Stimulated activated CD4-positive, alpha-beta T cell treated with anti-CD3 and anti-CD28 coated beads, Interleukin-4, amount 100 ng/mL, for 48 hours (primary cell): ENCODE measurements around the gene VWA8.
"Not testable (repeated sequence)": the region's sequence is repeated elsewhere in the genome, so short reads cannot be mapped to it uniquely, and the experiment has no call there.

ENCODE experiments used
- DNase-seq, 2 donors: peaks; one replicate each; pipeline ENCODE4 v3.0.0-alpha.2; 2020; ENCODE audit warnings: low read depth in 2 of 2

Gene VWA8

DNA sequence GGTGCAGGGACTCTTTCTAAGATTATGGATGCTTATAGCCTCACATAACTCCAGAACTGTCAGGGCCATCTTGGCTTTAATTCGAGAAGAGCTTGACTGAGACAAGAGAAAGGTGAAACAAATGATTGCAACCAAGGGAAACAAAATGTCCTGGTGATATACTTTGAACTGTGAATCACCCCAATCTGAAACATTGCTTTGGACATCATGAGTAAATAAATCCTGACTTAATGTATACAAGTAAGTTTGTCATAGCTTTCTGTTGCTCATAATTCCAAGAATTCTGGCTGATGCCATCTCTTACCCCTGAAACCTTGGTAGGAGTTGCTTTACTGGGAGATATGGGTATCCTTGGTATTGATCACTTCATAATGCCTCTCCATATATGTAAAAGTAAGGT, 5.8 kb upstream of the VWA8 start:
- no peak for DNase-seq

DNA sequence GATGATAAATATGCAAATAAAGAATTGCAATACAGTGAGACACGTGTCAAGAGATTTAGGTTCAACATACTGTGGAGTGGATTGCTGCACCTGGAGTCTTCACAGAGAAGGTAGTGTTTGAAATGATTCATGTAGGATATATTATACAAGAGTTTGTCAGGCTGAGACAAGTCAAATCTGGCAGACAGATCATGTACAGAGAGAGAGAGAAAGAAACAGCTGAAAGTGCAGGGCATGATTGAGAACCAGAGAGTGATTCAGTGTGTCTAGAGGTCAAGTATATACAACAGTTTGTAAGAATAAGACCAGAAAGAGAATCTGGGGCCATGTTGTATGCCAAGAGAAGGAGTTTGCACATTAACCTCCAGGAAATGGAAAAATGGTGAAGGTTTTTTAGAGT, 2.1 kb upstream of the VWA8 start:
- no peak for DNase-seq

GRCh38 chr13:41961466-41961760, 504 bp upstream of the VWA8 start:
- no peak for DNase-seq

GRCh38 chr13:41960211-41960636, 685 bp downstream of the VWA8 start:
- no peak for DNase-seq

- DNase-seq = no peak
These were observed 4.6 kb downstream of the VWA8 start for GRCh38 chr13:41956272-41956671.

DNA sequence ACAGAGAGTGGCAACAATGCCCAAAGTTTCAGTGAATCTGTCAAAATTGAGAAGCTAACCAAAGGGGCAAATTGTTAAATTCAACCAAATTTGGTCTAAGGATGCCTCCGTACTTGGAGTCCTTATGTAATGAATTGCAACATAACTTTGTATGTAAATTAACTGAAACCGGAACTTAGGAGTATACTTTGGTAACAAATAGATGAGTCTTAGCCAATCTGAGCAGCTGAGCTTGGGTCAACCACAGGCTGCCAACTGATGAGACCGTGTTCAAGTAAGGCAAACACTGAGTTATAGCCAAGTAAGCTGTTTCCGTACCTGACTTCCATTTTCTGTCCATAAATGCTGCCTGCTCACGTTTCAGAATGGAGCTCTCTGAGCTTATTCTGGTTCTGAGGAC, 5.3 kb downstream of the VWA8 start:
- DNase-seq = no peak

DNA sequence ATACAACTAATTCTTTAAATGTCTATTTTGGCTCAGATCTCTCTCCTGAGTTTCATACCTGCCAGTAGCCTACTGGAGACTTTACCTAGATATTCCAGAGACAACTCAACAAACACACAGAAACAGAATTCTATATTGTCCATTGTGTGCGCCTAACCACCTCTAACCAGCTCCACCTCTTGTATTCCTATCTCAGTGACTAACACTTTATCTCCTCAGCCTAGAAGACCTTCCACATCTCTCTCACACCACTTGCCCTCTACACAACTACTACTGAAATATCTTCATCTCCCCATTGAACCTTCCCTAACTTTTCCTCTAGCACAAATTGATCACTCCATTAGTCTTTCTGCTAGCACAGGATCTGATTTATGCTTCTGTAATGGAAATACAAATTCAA, 6.7 kb downstream of the VWA8 start:
- no peak for DNase-seq

DNA sequence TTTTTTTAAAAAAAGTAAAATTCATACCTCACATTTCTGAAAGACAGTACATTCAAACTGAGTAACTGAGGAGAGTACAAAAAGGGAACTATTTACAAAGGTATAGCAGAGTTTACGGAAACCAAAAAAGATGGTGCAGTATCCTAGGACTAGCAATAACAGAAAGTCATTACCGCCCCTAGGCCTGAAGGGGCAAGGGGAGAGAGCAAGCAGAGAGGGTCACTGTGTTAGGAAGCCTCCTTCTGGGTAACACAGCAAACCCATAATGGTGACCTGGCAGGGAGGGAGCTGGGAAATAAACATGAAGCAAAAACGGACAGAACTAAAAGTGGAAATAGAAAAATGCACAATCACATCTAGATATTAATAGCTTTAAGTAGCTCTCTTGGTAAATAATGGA, 8.2 kb downstream of the VWA8 start:
- no peak for DNase-seq

- not testable (repeated sequence) for DNase-seq
These were observed 11.8 kb downstream of the VWA8 start for GRCh38 chr13:41949104-41949503.

DNA sequence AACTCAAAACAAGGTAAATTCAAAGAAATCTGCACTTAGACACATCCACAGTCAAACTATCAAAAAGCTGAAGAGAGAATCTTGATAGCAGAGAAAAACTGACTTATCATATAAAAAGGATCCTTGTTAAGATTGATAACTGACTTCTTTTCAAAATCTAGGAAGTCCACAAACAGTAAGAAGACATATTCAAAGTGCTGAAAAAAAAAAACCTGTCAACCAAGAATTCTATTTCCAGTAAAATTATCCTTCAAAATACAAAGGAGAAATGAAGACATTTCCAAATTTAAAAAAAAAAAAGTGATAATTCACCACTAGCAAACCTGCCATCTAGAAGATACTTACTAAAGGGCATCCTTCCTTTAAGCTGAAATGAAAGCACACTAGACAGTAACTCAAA, 15.0 kb downstream of the VWA8 start:
- no peak for DNase-seq

DNA sequence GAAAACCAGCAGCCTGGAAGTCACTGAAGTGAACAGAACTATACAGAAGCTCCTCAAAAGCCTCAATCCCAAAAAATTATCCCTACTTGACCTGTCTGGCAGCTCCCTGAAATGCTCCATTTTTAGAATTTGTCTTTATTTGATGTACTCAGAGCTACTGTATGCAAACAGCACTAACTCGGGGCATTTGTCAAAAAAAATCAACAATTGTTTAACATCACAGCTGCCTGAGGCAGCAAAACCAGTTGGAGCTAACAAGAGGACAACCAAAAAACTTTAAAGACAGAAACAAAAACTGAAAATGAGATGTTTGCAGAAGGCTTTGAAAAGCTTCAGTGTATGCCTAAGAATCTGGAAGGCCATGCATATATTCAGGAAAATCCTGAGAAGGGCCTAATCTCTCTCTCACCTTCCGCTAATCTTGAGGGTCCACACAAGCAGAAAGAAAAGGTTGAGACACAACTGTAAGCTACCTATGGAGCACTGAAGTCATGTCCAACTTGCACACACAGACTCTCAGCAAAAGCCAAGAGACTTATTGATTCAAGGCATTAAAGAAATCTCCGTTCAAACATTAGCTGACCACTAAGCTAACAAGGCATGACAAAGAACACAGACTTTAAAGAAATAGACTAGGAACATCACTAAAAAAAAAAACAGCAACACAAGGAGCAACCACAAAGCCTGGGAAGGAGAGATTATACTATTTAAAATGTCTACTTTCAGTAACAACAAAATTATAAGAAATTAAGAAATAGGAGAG, 16.1 kb downstream of the VWA8 start:
- DNase-seq = no peak

DNA sequence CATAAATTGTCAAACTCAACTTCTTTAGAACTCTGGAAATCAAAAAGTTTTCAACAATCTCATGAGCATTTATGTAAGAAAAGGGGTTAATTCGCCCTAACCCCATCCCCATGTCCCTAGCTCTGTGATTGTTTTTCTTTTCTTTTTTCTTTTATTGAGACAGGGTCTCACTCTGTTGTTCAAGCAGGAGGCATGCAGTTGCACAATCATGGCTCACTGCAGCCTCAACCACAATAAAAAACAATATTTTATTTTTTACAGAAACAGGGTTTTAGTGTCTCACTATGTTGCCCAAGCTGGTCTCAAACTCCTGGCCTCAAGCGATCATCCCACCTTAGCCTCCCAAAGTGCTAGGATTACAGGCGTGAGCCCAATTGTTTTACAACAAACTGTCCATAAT, 16.7 kb downstream of the VWA8 start:
- no peak for DNase-seq

- no peak for DNase-seq
These were observed 18.3 kb downstream of the VWA8 start for GRCh38 chr13:41942462-41943094.

GRCh38 chr13:41941174-41941573, 19.7 kb downstream of the VWA8 start:
- no peak for DNase-seq

DNA sequence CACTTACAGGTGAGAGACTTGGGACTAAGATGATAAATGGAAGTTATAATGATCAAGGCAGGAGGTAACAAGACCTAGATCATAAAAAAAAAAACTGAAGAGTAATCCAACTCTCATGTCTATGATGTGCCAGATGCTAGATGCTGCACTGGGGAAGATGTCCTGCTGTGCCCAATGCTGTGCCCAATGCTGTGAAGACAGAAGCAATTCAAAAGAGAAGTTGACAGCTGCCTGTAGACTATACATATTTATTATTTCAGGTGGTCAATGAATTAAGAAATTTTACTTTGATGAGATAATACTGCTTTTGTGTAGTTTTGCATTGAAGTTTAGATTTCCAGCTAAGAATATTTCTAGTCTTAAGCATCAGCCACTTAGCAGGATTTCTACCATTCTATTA, 21.5 kb downstream of the VWA8 start:
- no peak for DNase-seq

DNA sequence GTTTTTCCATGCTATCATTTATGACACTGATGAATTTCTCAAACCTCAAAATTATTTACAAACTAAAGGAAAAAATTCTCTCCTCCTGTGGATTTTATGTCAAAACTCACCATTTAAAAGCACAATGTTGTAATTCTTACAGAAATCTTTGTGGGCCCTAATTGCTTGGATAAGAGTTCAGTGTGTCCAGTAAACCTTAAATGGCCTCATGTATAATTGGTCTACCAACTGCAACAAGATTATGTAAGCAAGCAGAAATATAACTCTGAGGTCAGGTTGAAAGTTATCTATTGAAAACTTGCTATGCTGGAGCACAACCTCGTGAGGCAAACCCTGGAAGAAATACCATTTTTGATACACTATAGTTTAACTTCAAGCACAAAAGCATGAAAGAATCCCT, 22.0 kb downstream of the VWA8 start:
- DNase-seq = no peak

GRCh38 chr13:41937388-41937787, 23.5 kb downstream of the VWA8 start:
- DNase-seq = no peak

DNA sequence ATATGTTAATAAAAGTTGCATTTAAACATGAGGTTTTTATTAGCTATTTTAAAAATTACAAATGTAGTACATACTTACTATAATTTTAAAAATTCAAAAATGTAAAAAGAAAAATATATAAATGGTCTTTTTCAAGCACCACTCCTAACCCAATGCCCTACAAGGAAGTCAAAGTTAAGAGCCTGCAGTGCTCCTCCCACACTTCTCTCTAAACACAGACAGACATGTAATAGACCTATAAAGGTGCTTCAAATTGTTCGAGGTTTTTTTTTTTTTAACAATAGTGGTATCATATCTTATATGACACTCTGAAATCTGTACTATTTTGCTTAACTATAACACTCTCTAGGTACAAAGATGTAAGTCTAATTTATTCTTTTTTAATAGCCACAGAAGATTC, 25.4 kb downstream of the VWA8 start:
- no peak for DNase-seq

GRCh38 chr13:41934994-41935393, 25.9 kb downstream of the VWA8 start:
- no peak for DNase-seq

GRCh38 chr13:41934120-41934519, 26.8 kb downstream of the VWA8 start:
- DNase-seq = no peak

- no peak for DNase-seq
These were observed 29.6 kb downstream of the VWA8 start for GRCh38 chr13:41931337-41931736.

DNA sequence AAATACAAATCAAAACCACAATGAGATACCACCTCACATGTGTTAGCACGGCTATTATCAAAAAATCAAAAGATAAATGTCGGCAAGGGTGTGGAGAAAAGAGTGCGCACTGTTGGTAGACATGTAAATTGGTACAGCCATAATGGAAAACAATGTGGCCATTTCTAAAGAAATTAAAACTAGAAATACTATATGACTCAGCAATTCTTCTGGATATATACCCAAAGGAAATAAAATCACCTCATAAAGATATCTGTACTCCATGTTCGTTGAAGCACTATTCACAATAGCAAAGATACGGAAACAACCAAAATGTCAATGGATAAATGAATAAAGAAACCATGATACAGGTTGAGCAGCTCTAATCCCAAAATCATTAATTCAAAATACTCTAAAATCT, 30.8 kb downstream of the VWA8 start:
- DNase-seq = no peak

DNA sequence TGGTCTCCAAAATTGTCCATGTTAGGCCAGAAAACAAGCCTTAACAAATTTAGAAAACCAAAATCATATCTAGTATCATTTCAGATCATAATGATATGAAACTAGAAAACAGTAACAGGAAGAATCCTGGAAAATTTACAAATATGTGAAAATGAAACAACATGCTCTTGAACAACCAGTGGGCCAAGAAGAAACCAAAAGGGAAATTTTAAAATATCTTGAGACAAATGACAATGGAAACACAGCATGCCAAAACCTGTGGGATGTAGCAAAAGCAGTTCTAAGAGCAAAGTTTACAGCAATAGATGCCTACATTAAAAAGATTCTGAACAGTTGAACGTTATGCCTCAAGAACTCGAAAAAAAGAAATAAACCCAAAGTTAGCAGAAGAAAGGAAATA, 32.6 kb downstream of the VWA8 start:
- DNase-seq = no peak

DNA sequence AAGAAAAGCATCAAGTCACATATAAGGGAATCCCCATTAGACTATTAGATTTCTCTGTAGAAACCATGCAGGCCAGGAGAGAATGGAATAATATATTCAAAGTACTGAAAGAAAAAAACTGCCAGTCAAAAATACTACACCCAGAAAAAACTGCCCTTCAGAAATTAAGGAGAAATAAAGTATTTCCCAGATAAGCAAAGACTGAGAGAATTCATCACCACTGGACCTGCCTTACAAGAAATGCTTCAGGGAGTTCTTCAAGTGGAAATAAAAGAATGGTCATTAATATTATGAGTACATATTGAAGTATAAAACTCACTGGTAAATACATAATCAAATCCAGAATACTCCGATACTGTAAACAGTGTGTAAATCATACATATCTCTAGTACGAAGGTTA, 35.9 kb downstream of the VWA8 start:
- DNase-seq = no peak
